ENCODE data around the gene GNAT3.

The GNAT3 gene

GRCh38 chr7:80445351-80445750 is 66.5 kb downstream of the GNAT3 start:
- Histone ChIP-seq H3K27me3 (ENCODE audit: insufficient read depth, low read length, poor library complexity) (no peaks in the 10 kb centered on the region), H3K36me3 (ENCODE audit: insufficient read depth, low read length) (no peaks in the 10 kb centered on the region), H4K20me1 (ENCODE audit: insufficient read depth, low read length) (no peaks in the 10 kb centered on the region), H3K4me2 (ENCODE audit: insufficient read depth, low read length) (no peak overlapping the region), H3K79me2 (ENCODE audit: insufficient read depth, low read length) (no peaks in the 10 kb centered on the region), H3K4me1 (ENCODE audit: insufficient read depth, low read length) (no peaks in the 10 kb centered on the region), H3K9me3 (ENCODE audit: insufficient read depth, low read length, severe bottlenecking) (no peaks in the 10 kb centered on the region), H2AFZ (ENCODE audit: low read depth, low read length) (no peak overlapping the region), H3K27ac (ENCODE audit: low read length) (no peak overlapping the region), H3K4me3 (ENCODE audit: low read depth in 1 of 2, low read length in 2 of 2) (no peak overlapping the region), H3K9ac (ENCODE audit: low read depth, low read length) (no peak overlapping the region)
- DNase-seq, result no peak
- no peak for ATAC-seq (ENCODE audit: insufficient read depth, low read depth)
- TF ChIP-seq EZH2 (IDR thresholded peaks at IDR 0.05; ENCODE audit: borderline replicate concordance, low read depth, low read length, severe bottlenecking) (no peak), CTCF (IDR thresholded peaks at IDR 0.05; ENCODE audit: borderline replicate concordance, extremely low read depth, low read length, poor library complexity, severe bottlenecking) (no peak)

- no peak for TF ChIP-seq CTCF (IDR thresholded peaks at IDR 0.05; ENCODE audit: borderline replicate concordance, extremely low read depth, low read length, poor library complexity, severe bottlenecking)
- no peak for TF ChIP-seq EZH2 (IDR thresholded peaks at IDR 0.05; ENCODE audit: borderline replicate concordance, low read depth, low read length, severe bottlenecking)
- Histone ChIP-seq H3K9me3 (ENCODE audit: insufficient read depth, low read length, severe bottlenecking) (no peaks in the 10 kb centered on the region), H3K4me1 (ENCODE audit: insufficient read depth, low read length) (no peaks in the 10 kb centered on the region), H3K4me3 (ENCODE audit: low read depth in 1 of 2, low read length in 2 of 2) (no peak overlapping the region), H3K36me3 (ENCODE audit: insufficient read depth, low read length) (no peaks in the 10 kb centered on the region), H3K4me2 (ENCODE audit: insufficient read depth, low read length) (no peak overlapping the region), H4K20me1 (ENCODE audit: insufficient read depth, low read length) (no peaks in the 10 kb centered on the region), H3K9ac (ENCODE audit: low read depth, low read length) (no peak overlapping the region), H3K79me2 (ENCODE audit: insufficient read depth, low read length) (no peaks in the 10 kb centered on the region), H2AFZ (ENCODE audit: low read depth, low read length) (no peak overlapping the region), H3K27me3 (ENCODE audit: insufficient read depth, low read length, poor library complexity) (no peaks in the 10 kb centered on the region), H3K27ac (ENCODE audit: low read length) (no peak overlapping the region)
- DNase-seq, result no peak
- ATAC-seq (ENCODE audit: insufficient read depth, low read depth), result no peak
Observed at GRCh38 chr7:80444811-80445210, 67.1 kb downstream of the GNAT3 start.

GRCh38 chr7:80443325-80443724 is 68.5 kb downstream of the GNAT3 start:
- no peaks in the 10 kb centered on the region for H3K36me3 ChIP-seq (ENCODE audit: insufficient read depth, low read length)
- H3K9ac ChIP-seq (ENCODE audit: low read depth, low read length), result no peak overlapping the region
- no peaks in the 10 kb centered on the region for H3K79me2 ChIP-seq (ENCODE audit: insufficient read depth, low read length)
- H3K4me2 ChIP-seq (ENCODE audit: insufficient read depth, low read length), result no peak overlapping the region
- H3K27me3 ChIP-seq (ENCODE audit: insufficient read depth, low read length, poor library complexity), result no peaks in the 10 kb centered on the region
- no peak overlapping the region for H2AFZ ChIP-seq (ENCODE audit: low read depth, low read length)
- no peaks in the 10 kb centered on the region for H3K9me3 ChIP-seq (ENCODE audit: insufficient read depth, low read length, severe bottlenecking)
- DNase-seq (no peak), ATAC-seq (ENCODE audit: insufficient read depth, low read depth) (no peak)
- TF ChIP-seq EZH2 (IDR thresholded peaks at IDR 0.05; ENCODE audit: borderline replicate concordance, low read depth, low read length, severe bottlenecking) (no peak), CTCF (IDR thresholded peaks at IDR 0.05; ENCODE audit: borderline replicate concordance, extremely low read depth, low read length, poor library complexity, severe bottlenecking) (no peak)
- no peak overlapping the region for H3K4me3 ChIP-seq (ENCODE audit: low read depth in 1 of 2, low read length in 2 of 2)
- no peaks in the 10 kb centered on the region for H3K4me1 ChIP-seq (ENCODE audit: insufficient read depth, low read length)
- no peak overlapping the region for H3K27ac ChIP-seq (ENCODE audit: low read length)
- no peaks in the 10 kb centered on the region for H4K20me1 ChIP-seq (ENCODE audit: insufficient read depth, low read length)

GRCh38 chr7:80440883-80441282 is 71.0 kb downstream of the GNAT3 start:
- DNase-seq (no peak), ATAC-seq (ENCODE audit: insufficient read depth, low read depth) (no peak)
- Histone ChIP-seq H2AFZ (ENCODE audit: low read depth, low read length) (no peak overlapping the region), H3K4me1 (ENCODE audit: insufficient read depth, low read length) (no peaks in the 10 kb centered on the region), H3K4me2 (ENCODE audit: insufficient read depth, low read length) (no peak overlapping the region), H3K27me3 (ENCODE audit: insufficient read depth, low read length, poor library complexity) (no peaks in the 10 kb centered on the region), H3K4me3 (ENCODE audit: low read depth in 1 of 2, low read length in 2 of 2) (no peak overlapping the region), H3K9ac (ENCODE audit: low read depth, low read length) (no peak overlapping the region), H3K79me2 (ENCODE audit: insufficient read depth, low read length) (no peaks in the 10 kb centered on the region), H3K9me3 (ENCODE audit: insufficient read depth, low read length, severe bottlenecking) (no peaks in the 10 kb centered on the region), H3K36me3 (ENCODE audit: insufficient read depth, low read length) (no peaks in the 10 kb centered on the region), H4K20me1 (ENCODE audit: insufficient read depth, low read length) (no peaks in the 10 kb centered on the region), H3K27ac (ENCODE audit: low read length) (no peak overlapping the region)
- TF ChIP-seq CTCF (IDR thresholded peaks at IDR 0.05; ENCODE audit: borderline replicate concordance, extremely low read depth, low read length, poor library complexity, severe bottlenecking) (no peak), EZH2 (IDR thresholded peaks at IDR 0.05; ENCODE audit: borderline replicate concordance, low read depth, low read length, severe bottlenecking) (no peak)

Data from DND-41 (cell line).